SHP77 (cell line): ENCODE measurements around the gene CRB2.

Experiments used
- DNase-seq, 2 experiments: peaks; one replicate each; lab custom pipeline; 2025; lab: John Stamatoyannopoulos, UW

Gene CRB2

GRCh38 chr9:123421801-123422455 is 65.9 kb downstream of the CRB2 start:
- no peak for DNase-seq

- DNase-seq: no peak
Measured at GRCh38 chr9:123422635-123423310, 66.8 kb downstream of the CRB2 start.

- DNase-seq: no peak
Measured at GRCh38 chr9:123423311-123423640, 67.3 kb downstream of the CRB2 start.

GRCh38 chr9:123424131-123424530 is 68.1 kb downstream of the CRB2 start:
- no peak for DNase-seq

- no peak for DNase-seq
Measured at GRCh38 chr9:123424552-123425225, 68.7 kb downstream of the CRB2 start.

- no peak for DNase-seq
Measured at GRCh38 chr9:123425261-123425821, 69.3 kb downstream of the CRB2 start.

- DNase-seq: no peak
Measured at GRCh38 chr9:123425836-123426365, 69.9 kb downstream of the CRB2 start.

GRCh38 chr9:123426406-123426805 is 70.4 kb downstream of the CRB2 start:
- DNase-seq: no peak
